ENCODE results near the gene C16orf96.

DNA sequence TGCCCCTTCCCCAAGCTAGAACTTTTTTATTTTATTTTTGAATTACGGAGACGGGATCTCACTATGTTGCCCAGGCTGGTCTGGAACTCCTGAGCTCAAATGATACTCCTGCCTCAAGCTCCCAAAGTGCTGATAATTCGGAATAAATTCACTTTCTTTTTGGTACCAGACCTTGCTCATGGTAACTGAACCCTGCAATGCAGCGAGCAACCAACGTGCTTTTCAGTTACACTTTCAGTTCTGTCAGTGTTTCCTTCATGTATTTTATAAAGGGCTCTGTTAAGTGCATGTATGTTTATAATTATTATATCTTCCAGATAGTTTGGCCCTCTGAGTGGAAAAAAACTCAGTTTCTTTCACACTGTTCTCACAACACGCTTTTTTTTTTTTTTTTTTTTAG lies 13.9 kb downstream of the C16orf96 start:
- TF ChIP-seq POLR2A (IDR thresholded peaks at IDR 0.05; ENCODE audit: low read depth, low read length): no peak
- no peak for TF ChIP-seq TAF1 (IDR thresholded peaks at IDR 0.05; ENCODE audit: low read depth, low read length)
- TF ChIP-seq POLR2AphosphoS5 (IDR thresholded peaks at IDR 0.05; ENCODE audit: low read depth, low read length): no peak
- TF ChIP-seq PAX5 (IDR thresholded peaks at IDR 0.05; ENCODE audit: insufficient read depth, low read length, severe bottlenecking): no peak

All from GM12891 (cell line).